Breast epithelium (tissue), 4 donors: ENCODE results near the gene KANSL3. TPM values are rescaled to one million over a fixed set of nuclear protein-coding genes. Genes with fewer than 3 reads are reported as not detected.

ENCODE experiments used
- DNase-seq, 2 donors: peaks; one replicate each; pipeline ENCODE4 v3.0.0-alpha.2; 2019; ENCODE audit warnings: low spot score in 2 of 2
- H3K27ac ChIP-seq, 2 donors: fragments of 200-600 bp; sonication (generic) in 1 of 2; one replicate each; pipeline ENCODE4 v1.5.1; 2016 to 2019; ENCODE audit warnings: mild to moderate bottlenecking in 1 of 2
- H3K27me3 ChIP-seq, 2 donors: fragments of 200-600 bp; sonication (generic) in 1 of 2; one replicate each; pipeline versions ENCODE4 v1.5.1 to v1.6.0; 2017 to 2019; ENCODE audit warnings: control low read depth in 1 of 2, mild to moderate bottlenecking in 1 of 2
- H3K36me3 ChIP-seq: fragments of 200-600 bp; one replicate; pipeline ENCODE4 v1.5.1; 2019
- H3K4me1 ChIP-seq, 2 donors: fragments of 200-600 bp; sonication (generic); one replicate each; pipeline ENCODE4 v1.5.1; 2016 to 2019; ENCODE audit warnings: control low read depth in 1 of 2
- H3K4me3 ChIP-seq, 3 donors: fragments of 200-600 bp; sonication (generic); 1 replicate in 2 of 3; 2 replicates in 1 of 3; pipeline ENCODE4 v1.5.1; 2016 to 2019; ENCODE audit warnings: mild to moderate bottlenecking in 3 of 3, moderate library complexity in 2 of 3
- H3K9me3 ChIP-seq, 2 donors: fragments of 200-600 bp; sonication (generic) in 1 of 2; one replicate each; pipeline ENCODE4 v1.5.1; 2016 to 2019; ENCODE audit warnings: control low read depth in 1 of 2
- CTCF ChIP-seq, 3 donors: fragments of 450-650 bp; IDR thresholded peaks; one replicate each; pipeline ENCODE4 v1.5.1; 2016 to 2017; ENCODE audit warnings: antibody characterized with exemption in 3 of 3, mild to moderate bottlenecking in 3 of 3, moderate library complexity in 3 of 3
- POLR2A ChIP-seq: fragments of 450-650 bp; IDR thresholded peaks from one replicate; pipeline ENCODE4 v1.6.1; 2016; ENCODE audit warnings: antibody characterized with exemption, mild to moderate bottlenecking, moderate library complexity
- POLR2AphosphoS5 ChIP-seq, 3 donors: sonication (generic); formaldehyde crosslinking; IDR thresholded peaks; one replicate each; pipeline ENCODE4 v1.6.1; 2017; ENCODE audit warnings: antibody characterized with exemption in 3 of 3
- intact Hi-C: fragments of 100-400 bp; cut with DNase I; formaldehyde crosslinking; loops from one replicate; pipeline ENCODE4 v1.15.1; 2023; ENCODE audit warnings: low total_unique reads
- total RNA-seq, 3 donors: library from RNA; depleted of rRNA; stranded (reverse); fragments of >200 nt; gene quantifications; one replicate each; pipeline ENCODE4 v1.1.0, GENCODE V29; 2016

Gene KANSL3
- total RNA-seq, 3 donors from 2014 or later: 44.2 to 64.1 (median 53.1) TPM

- Histone ChIP-seq H3K27ac (no peak overlapping the region), H3K4me1 (no peaks in the 10 kb centered on the region)
These were observed 90.4 kb downstream of the KANSL3 start for GRCh38 chr2:96547731-96548171.

GRCh38 chr2:96547203-96547641, 90.9 kb downstream of the KANSL3 start:
- intact Hi-C loops: loop anchor here (1.0 kb wide), 1 partner anchor 10 kb away; no protein-coding TSS in a partner anchor
- DNase-seq: no peak
- no peak overlapping the region for H3K4me3 ChIP-seq
- TF ChIP-seq POLR2A: no peak
- TF ChIP-seq POLR2AphosphoS5 (IDR thresholded peaks at IDR 0.05): no peak
- TF ChIP-seq CTCF (IDR thresholded peaks at IDR 0.05): no peak
- no peaks in the 10 kb centered on the region for H3K27me3 ChIP-seq
- H3K9me3 ChIP-seq: no peaks in the 10 kb centered on the region
- H3K4me1 ChIP-seq: no peaks in the 10 kb centered on the region
- H3K36me3 ChIP-seq: peaks cover 13% of the 10 kb centered on the region
- peak overlapping the region in 1 of 2 donors; percentile 48 for H3K27ac ChIP-seq

More at GRCh38 chr2:96547731-96548171, 90.4 kb downstream of the KANSL3 start:
- intact Hi-C loops: loop anchor here (1.0 kb wide), 1 partner anchor 10 kb away; no protein-coding TSS in a partner anchor
- no peaks in the 10 kb centered on the region for H3K27me3 ChIP-seq
- no peaks in the 10 kb centered on the region for H3K9me3 ChIP-seq
- H3K4me3 ChIP-seq: no peak overlapping the region
- DNase-seq: no peak
- no peak for TF ChIP-seq POLR2AphosphoS5 (IDR thresholded peaks at IDR 0.05)
- TF ChIP-seq CTCF (IDR thresholded peaks at IDR 0.05): no peak
- peaks cover 13% of the 10 kb centered on the region for H3K36me3 ChIP-seq

GRCh38 chr2:96546797-96547196, 91.3 kb downstream of the KANSL3 start:
- H3K27me3 ChIP-seq: no peaks in the 10 kb centered on the region
- intact Hi-C loops: loop anchor here (1.0 kb wide), 1 partner anchor 11 kb away; no protein-coding TSS in a partner anchor

GRCh38 chr2:96546321-96546720, 91.8 kb downstream of the KANSL3 start:
- Histone ChIP-seq H3K27ac (peak overlapping the region; percentile 30 to 48), H3K36me3 (peaks cover 11% of the 10 kb centered on the region), H3K9me3 (no peaks in the 10 kb centered on the region), H3K27me3 (no peaks in the 10 kb centered on the region), H3K4me3 (no peak overlapping the region), H3K4me1 (no peaks in the 10 kb centered on the region)
- no peak for DNase-seq
- TF ChIP-seq POLR2A (no peak), POLR2AphosphoS5 (IDR thresholded peaks at IDR 0.05) (no peak), CTCF (IDR thresholded peaks at IDR 0.05) (no peak)
- intact Hi-C loops: no loop called here

More at GRCh38 chr2:96546797-96547196, 91.3 kb downstream of the KANSL3 start:
- Histone ChIP-seq H3K36me3 (peaks cover 13% of the 10 kb centered on the region), H3K9me3 (no peaks in the 10 kb centered on the region), H3K27ac (peak overlapping the region; percentile 30 to 48), H3K4me3 (no peak overlapping the region), H3K4me1 (no peaks in the 10 kb centered on the region)
- TF ChIP-seq POLR2A: no peak
- TF ChIP-seq POLR2AphosphoS5 (IDR thresholded peaks at IDR 0.05): no peak
- TF ChIP-seq CTCF (IDR thresholded peaks at IDR 0.05): no peak
- DNase-seq: no peak

Other genes starting within 250 kb of the KANSL3 start
- 1 to 10 TPM in 2 of 3 donors, not detected in 1; 4.3 to 6.1 TPM for gene NEURL3, start 133.0 kb downstream of the KANSL3 start, total RNA-seq
- gene ARID5A, start 101.6 kb downstream of the KANSL3 start, total RNA-seq: 100 to 1,000 TPM in 1 of 3 donors, 10 to 100 TPM in 2; 18.9 to 132 (median 56.4) TPM
- gene FER1L5, start 4.5 kb upstream of the KANSL3 start, total RNA-seq: under 1 TPM in 2 of 3 donors, not detected in 1; 0.73 to 0.98 TPM
- gene LMAN2L, start 101.8 kb upstream of the KANSL3 start, total RNA-seq: 10 to 100 TPM; 21.9 to 39.8 (median 24.3) TPM
- gene CNNM4, start 122.6 kb upstream of the KANSL3 start, total RNA-seq: 10 to 100 TPM in 1 of 3 donors, 1 to 10 TPM in 2; 2.7 to 12.1 (median 9.5) TPM
- 10 to 100 TPM in 2 of 3 donors, 1 to 10 TPM in 1; 7.5 to 13.8 (median 11.8) TPM for gene CNNM3, start 178.0 kb upstream of the KANSL3 start, total RNA-seq
- 1 to 10 TPM; 3.5 to 9.4 (median 7.2) TPM for gene ANKRD23, start 205.7 kb upstream of the KANSL3 start, total RNA-seq
- 10 to 100 TPM in 1 of 3 donors, 1 to 10 TPM in 2; 8.8 to 15.8 (median 9.2) TPM for gene ANKRD39, start 219.7 kb upstream of the KANSL3 start, total RNA-seq
- 10 to 100 TPM; 17.9 to 37.3 (median 31.5) TPM for gene SEMA4C, start 231.8 kb upstream of the KANSL3 start, total RNA-seq